ENCODE data around the gene NKX2-2. TPM values are rescaled to one million over a fixed set of nuclear protein-coding genes. Genes with fewer than 3 reads are reported as not detected.

NKX2-2 gene
- polyA plus RNA-seq, 4 donors, result 0.54 to 3.7 (median 0.88) TPM

- FAIRE-seq, result no peak
- 64 to 78% (median 73%) methylated on average over 2 of the region's 2 CpGs for WGBS, 3 donors
Observed at GRCh38 chr20:21464916-21465315, 48.9 kb downstream of the NKX2-2 start.

More at GRCh38 chr20:21464916-21465315, 48.9 kb downstream of the NKX2-2 start:
- Histone ChIP-seq H3K4me3 (ENCODE audit: low read depth in 1 of 3, low read length in 3 of 3) (no peak overlapping the region), H3K27ac (ENCODE audit: low read depth in 1 of 3, low read length in 2 of 3) (no peak overlapping the region), H3K4me1 (ENCODE audit: control insufficient read depth in 3 of 3, insufficient read depth in 2 of 3, low read depth in 1 of 3, low read length in 2 of 3) (no peaks in the 10 kb centered on the region), H3K9me3 (ENCODE audit: control insufficient read depth in 2 of 2, insufficient read depth in 1 of 2, low read depth in 1 of 2, low read length in 1 of 2) (no peaks in the 10 kb centered on the region), H3K36me3 (ENCODE audit: control insufficient read depth in 3 of 3, insufficient read depth in 2 of 3, low read depth in 1 of 3, low read length in 3 of 3) (no peaks in the 10 kb centered on the region), H3K27me3 (ENCODE audit: control insufficient read depth in 3 of 3, insufficient read depth in 3 of 3, low read length in 3 of 3) (no peaks in the 10 kb centered on the region)
- DNase-seq, result no peak

Other genes starting within 250 kb of the NKX2-2 start
- gene XRN2, start 210.7 kb downstream of the NKX2-2 start, polyA plus RNA-seq, result 10 to 100 TPM; 21.9 to 51.2 (median 26.3) TPM
- not detected for gene NKX2-4, start 116.5 kb downstream of the NKX2-2 start, polyA plus RNA-seq
- under 1 TPM in 1 of 4 donors, not detected in 3; 0.03 TPM for gene PAX1, start 191.6 kb upstream of the NKX2-2 start, polyA plus RNA-seq

Measured in small intestine (tissue), 7 donors.